Gastrocnemius medialis (tissue), 4 donors: Measurements from ENCODE around the gene C1QTNF8.

Source experiments
- POLR2A ChIP-seq, 2 donors: fragments of 450-650 bp; IDR thresholded peaks; one replicate each; pipeline ENCODE4 v1.6.1; 2017; ENCODE audit warnings: antibody characterized with exemption in 2 of 2, mild to moderate bottlenecking in 2 of 2, moderate library complexity in 2 of 2
- TF ChIP-seq, protein P1 (sequence below), 5 experiments: fragments of 450-650 bp in 3 of 5; fragments of 200-600 bp in 2 of 5; sonication (generic) in 2 of 5; IDR thresholded peaks in 4 of 5; conservative IDR thresholded peaks in 1 of 5; 1 replicate in 4 of 5; 2 replicates in 1 of 5; pipeline ENCODE4 v1.5.1; 2016 to 2019; ENCODE audit warnings: antibody characterized with exemption in 5 of 5, mild to moderate bottlenecking in 3 of 5, moderate library complexity in 3 of 5

DNA sequence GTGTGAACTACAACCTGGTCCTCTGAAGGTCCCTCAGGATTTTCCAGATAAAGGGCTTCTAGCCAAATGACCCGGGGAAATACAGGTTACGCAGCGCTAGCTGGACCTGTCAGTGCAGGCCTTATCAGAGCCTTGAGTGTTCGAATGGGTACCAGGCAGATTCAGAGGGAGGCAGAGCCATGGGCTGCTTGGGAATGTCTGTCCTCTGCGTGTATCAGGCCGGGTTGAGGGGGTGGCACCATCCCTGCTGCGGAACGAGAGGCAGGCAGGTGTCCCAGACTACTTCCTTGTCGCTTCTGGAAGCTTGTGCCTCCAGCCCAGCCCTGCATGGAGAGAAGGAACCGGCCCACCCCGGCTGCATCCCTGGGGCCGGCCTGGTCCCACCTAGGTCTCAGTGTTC, 57.1 kb downstream of the C1QTNF8 start:
- TF ChIP-seq, protein P1, sequence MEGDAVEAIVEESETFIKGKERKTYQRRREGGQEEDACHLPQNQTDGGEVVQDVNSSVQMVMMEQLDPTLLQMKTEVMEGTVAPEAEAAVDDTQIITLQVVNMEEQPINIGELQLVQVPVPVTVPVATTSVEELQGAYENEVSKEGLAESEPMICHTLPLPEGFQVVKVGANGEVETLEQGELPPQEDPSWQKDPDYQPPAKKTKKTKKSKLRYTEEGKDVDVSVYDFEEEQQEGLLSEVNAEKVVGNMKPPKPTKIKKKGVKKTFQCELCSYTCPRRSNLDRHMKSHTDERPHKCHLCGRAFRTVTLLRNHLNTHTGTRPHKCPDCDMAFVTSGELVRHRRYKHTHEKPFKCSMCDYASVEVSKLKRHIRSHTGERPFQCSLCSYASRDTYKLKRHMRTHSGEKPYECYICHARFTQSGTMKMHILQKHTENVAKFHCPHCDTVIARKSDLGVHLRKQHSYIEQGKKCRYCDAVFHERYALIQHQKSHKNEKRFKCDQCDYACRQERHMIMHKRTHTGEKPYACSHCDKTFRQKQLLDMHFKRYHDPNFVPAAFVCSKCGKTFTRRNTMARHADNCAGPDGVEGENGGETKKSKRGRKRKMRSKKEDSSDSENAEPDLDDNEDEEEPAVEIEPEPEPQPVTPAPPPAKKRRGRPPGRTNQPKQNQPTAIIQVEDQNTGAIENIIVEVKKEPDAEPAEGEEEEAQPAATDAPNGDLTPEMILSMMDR (IDR thresholded peaks at IDR 0.05 in 4 of 5, conservative IDR thresholded peaks at IDR 0.05 in 1 of 5) = no peak
- no peak for TF ChIP-seq POLR2A (IDR thresholded peaks at IDR 0.05)
